DOHH2 (cell line): ENCODE measurements around the gene CA7.

Source experiments
- CTCF ChIP-seq: fragments of 200-600 bp; sonication (generic); IDR thresholded peaks from one replicate; pipeline ENCODE4 v1.5.1; 2014; ENCODE audit warnings: antibody characterized with exemption, mild to moderate bottlenecking, low read depth, low read length; ENCODE audit not compliant: poor library complexity, severe bottlenecking
- EZH2phosphoT487 ChIP-seq: fragments of 200-600 bp; sonication (generic); IDR thresholded peaks from 2 replicates; pipeline ENCODE4 v1.6.1; 2017; ENCODE audit warnings: borderline replicate concordance, mild to moderate bottlenecking, antibody characterized with exemption, low read length, moderate library complexity, mixed read lengths

DNA sequence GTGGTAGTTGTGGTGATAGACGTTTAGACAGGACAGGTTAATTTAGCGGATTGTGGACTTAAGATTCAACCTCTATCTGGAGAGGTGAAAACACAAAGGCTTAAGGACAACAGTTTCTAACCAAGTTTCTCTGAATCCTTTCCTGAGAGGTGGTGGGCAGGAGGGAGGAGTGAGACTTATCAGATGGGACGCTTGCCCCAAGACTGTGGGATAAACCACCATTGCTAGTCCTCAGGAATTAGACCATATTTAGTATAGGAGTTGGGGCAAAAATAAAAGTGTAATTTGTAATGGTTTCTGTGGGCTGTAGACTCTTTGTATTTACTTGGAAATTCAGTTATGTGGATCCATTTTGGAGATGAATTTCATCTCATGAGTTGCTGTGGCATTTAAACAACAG lies 42.7 kb downstream of the CA7 start:
- TF ChIP-seq CTCF (no peak), EZH2phosphoT487 (no peak)
